Lower leg skin (tissue), 3 donors: Measurements from ENCODE around the gene ARHGEF2.

ENCODE experiments used
- CTCF ChIP-seq, 3 donors: fragments of 450-650 bp; IDR thresholded peaks; one replicate each; pipeline ENCODE4 v1.5.1; 2016; ENCODE audit warnings: antibody characterized with exemption in 3 of 3, mild to moderate bottlenecking in 3 of 3, moderate library complexity in 2 of 3
- POLR2A ChIP-seq, 2 donors: fragments of 450-650 bp; IDR thresholded peaks; one replicate each; pipeline ENCODE4 v1.6.1; 2016 to 2017; ENCODE audit warnings: antibody characterized with exemption in 2 of 2, mild to moderate bottlenecking in 1 of 2, moderate library complexity in 1 of 2

GRCh38 chr1:156002188-156002911 is 24.0 kb upstream of the ARHGEF2 start:
- TF ChIP-seq CTCF (IDR thresholded peaks at IDR 0.05) (no peak), POLR2A (IDR thresholded peaks at IDR 0.05) (no peak)
